ENCODE data around the gene SPAG5.

Gene SPAG5

GRCh38 chr17:28618464-28618863 lies 19.6 kb upstream of the SPAG5 start:
- Histone ChIP-seq H3K9me3 (ENCODE audit: severe bottlenecking) (no peaks in the 10 kb centered on the region), H3K4me3 (ENCODE audit: severe bottlenecking) (no peak overlapping the region), H3K4me1 (ENCODE audit: insufficient read depth, poor library complexity, severe bottlenecking) (no peaks in the 10 kb centered on the region), H3K27ac (ENCODE audit: poor library complexity, severe bottlenecking) (no peak overlapping the region), H3K27me3 (ENCODE audit: insufficient read depth, poor library complexity, severe bottlenecking) (no peaks in the 10 kb centered on the region), H3K36me3 (ENCODE audit: low read depth) (peaks cover 97% of the 10 kb centered on the region)
- TF ChIP-seq, protein P1, sequence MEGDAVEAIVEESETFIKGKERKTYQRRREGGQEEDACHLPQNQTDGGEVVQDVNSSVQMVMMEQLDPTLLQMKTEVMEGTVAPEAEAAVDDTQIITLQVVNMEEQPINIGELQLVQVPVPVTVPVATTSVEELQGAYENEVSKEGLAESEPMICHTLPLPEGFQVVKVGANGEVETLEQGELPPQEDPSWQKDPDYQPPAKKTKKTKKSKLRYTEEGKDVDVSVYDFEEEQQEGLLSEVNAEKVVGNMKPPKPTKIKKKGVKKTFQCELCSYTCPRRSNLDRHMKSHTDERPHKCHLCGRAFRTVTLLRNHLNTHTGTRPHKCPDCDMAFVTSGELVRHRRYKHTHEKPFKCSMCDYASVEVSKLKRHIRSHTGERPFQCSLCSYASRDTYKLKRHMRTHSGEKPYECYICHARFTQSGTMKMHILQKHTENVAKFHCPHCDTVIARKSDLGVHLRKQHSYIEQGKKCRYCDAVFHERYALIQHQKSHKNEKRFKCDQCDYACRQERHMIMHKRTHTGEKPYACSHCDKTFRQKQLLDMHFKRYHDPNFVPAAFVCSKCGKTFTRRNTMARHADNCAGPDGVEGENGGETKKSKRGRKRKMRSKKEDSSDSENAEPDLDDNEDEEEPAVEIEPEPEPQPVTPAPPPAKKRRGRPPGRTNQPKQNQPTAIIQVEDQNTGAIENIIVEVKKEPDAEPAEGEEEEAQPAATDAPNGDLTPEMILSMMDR (IDR thresholded peaks at IDR 0.05; ENCODE audit: poor library complexity, severe bottlenecking), result no peak
- DNase-seq (ENCODE audit: low spot score) (no peak), ATAC-seq (ENCODE audit: low read depth) (no peak)

DNA sequence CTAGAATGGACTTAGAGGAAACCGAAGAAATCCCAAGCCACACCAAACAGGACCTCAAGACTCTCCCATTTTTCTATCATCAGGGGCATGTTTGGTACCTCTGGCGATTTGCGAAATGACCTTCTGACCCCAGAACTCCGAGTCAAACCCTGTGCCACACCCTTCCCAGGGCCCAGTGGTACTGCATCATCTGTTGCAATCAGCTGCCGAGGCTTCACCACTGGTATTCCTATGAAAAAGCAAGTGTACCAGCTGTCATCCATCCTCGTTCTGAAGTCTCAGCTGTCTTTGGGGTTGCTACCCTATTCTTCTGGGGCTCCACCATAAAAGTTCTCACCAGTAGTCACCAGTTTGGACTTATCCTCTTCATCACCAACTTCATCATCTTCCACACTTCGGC lies 17.5 kb upstream of the SPAG5 start:
- TF ChIP-seq, protein P1 (IDR thresholded peaks at IDR 0.05; ENCODE audit: poor library complexity, severe bottlenecking), result no peak
- H3K36me3 ChIP-seq (ENCODE audit: low read depth), result peaks cover 89% of the 10 kb centered on the region
- no peak overlapping the region for H3K4me3 ChIP-seq (ENCODE audit: severe bottlenecking)
- no peaks in the 10 kb centered on the region for H3K4me1 ChIP-seq (ENCODE audit: insufficient read depth, poor library complexity, severe bottlenecking)
- H3K27ac ChIP-seq (ENCODE audit: poor library complexity, severe bottlenecking), result no peak overlapping the region
- no peak for DNase-seq (ENCODE audit: low spot score)
- no peak for ATAC-seq (ENCODE audit: low read depth)
- no peaks in the 10 kb centered on the region for H3K9me3 ChIP-seq (ENCODE audit: severe bottlenecking)
- no peaks in the 10 kb centered on the region for H3K27me3 ChIP-seq (ENCODE audit: insufficient read depth, poor library complexity, severe bottlenecking)

- TF ChIP-seq, protein P1 (IDR thresholded peaks at IDR 0.05; ENCODE audit: poor library complexity, severe bottlenecking), result no peak
- Histone ChIP-seq H3K4me3 (ENCODE audit: severe bottlenecking) (no peak overlapping the region), H3K4me1 (ENCODE audit: insufficient read depth, poor library complexity, severe bottlenecking) (no peaks in the 10 kb centered on the region), H3K36me3 (ENCODE audit: low read depth) (peaks cover 80% of the 10 kb centered on the region), H3K9me3 (ENCODE audit: severe bottlenecking) (no peaks in the 10 kb centered on the region), H3K27me3 (ENCODE audit: insufficient read depth, poor library complexity, severe bottlenecking) (no peaks in the 10 kb centered on the region), H3K27ac (ENCODE audit: poor library complexity, severe bottlenecking) (no peak overlapping the region)
- DNase-seq (ENCODE audit: low spot score) (no peak), ATAC-seq (ENCODE audit: low read depth) (no peak)
Observed at GRCh38 chr17:28615260-28615940, 16.6 kb upstream of the SPAG5 start.

DNA sequence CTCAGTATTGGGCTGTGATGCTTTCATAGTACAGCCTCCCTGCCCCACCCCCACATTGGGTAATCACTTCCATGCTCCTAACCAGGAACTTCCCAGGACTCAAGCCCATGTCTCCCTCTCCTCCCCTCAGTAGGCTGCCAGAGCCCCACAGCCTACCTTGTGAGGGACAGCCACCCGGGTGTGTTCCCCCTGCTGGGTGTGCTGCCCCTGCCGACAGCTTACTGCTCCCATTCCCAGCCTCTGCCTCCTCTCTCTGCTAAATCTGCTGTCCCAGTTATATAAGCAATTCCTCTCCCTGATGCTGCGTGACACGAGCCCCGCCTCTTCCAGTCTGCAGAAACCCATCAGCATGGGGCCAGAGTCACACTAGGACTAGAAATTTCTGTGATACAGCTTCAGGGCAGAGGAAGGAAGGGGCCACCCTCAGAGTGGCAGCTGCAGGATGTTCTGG lies 15.1 kb upstream of the SPAG5 start, which contains the start of gene RSKR:
Gene RSKR (minus strand): TSS at position 255 of the 451 bp plus-strand sequence. CDS start 24 bp downstream, at position 231.
- TF ChIP-seq, protein P1 (IDR thresholded peaks at IDR 0.05; ENCODE audit: poor library complexity, severe bottlenecking), result no peak
- Histone ChIP-seq H3K27me3 (ENCODE audit: insufficient read depth, poor library complexity, severe bottlenecking) (no peaks in the 10 kb centered on the region), H3K9me3 (ENCODE audit: severe bottlenecking) (no peaks in the 10 kb centered on the region), H3K36me3 (ENCODE audit: low read depth) (peaks cover 65% of the 10 kb centered on the region), H3K4me1 (ENCODE audit: insufficient read depth, poor library complexity, severe bottlenecking) (no peaks in the 10 kb centered on the region), H3K4me3 (ENCODE audit: severe bottlenecking) (no peak within 1 kb of the TSS), H3K27ac (ENCODE audit: poor library complexity, severe bottlenecking) (no peak within 1 kb of the TSS)
- ATAC-seq (ENCODE audit: low read depth), result no peak
- DNase-seq (ENCODE audit: low spot score), result no peak

Measured in RWPE2 (cell line).